ENCODE results near the gene LPAR4. TPM values are rescaled to one million over a fixed set of nuclear protein-coding genes. Genes with fewer than 3 reads are reported as not detected.

The LPAR4 gene
- total and polyA plus RNA-seq, 2 donors from 2014 or later = 0.16 TPM; not detected in 1

DNA sequence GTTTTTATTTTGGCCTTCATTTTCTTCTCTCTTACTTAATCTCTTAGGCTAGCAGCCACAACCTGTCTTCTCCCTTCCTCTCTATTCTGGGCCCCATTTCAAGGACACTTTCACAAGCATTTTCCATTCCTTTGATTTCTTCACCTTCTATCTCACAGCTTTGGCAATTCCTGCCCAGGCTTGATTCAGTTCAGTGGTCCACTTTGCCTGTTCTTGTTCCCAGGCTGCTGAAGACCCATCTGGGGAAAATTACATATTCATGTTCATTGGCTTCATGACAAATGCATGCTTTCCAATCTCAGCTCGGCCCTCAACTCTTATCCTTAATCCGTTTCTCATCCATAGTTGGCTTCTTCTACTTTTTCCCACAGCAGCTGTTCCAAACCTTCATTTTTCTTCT lies 38.7 kb upstream of the LPAR4 start:
- Histone ChIP-seq H3K4me1 (ENCODE audit: control insufficient read depth in 2 of 3, insufficient read depth in 2 of 3, low read depth in 1 of 3, low read length in 3 of 3) (no peaks in the 10 kb centered on the region), H3K27me3 (ENCODE audit: control insufficient read depth, insufficient read depth, low read length) (peaks cover 2% of the 10 kb centered on the region), H3K9ac (ENCODE audit: low read length in 3 of 3) (no peak overlapping the region), H3K9me3 (ENCODE audit: control insufficient read depth in 2 of 3, insufficient read depth in 1 of 3, low read length in 3 of 3) (no peaks in the 10 kb centered on the region), H3K27ac (ENCODE audit: low read depth in 2 of 2, low read length in 2 of 2) (no peak overlapping the region), H3K4me3 (ENCODE audit: low read length in 3 of 3) (no peak overlapping the region), H3K36me3 (ENCODE audit: control insufficient read depth in 2 of 3, insufficient read depth in 3 of 3, low read length in 3 of 3) (no peaks in the 10 kb centered on the region)
- intact Hi-C loops (cut with DNase I) = no loop called here
- TF ChIP-seq, protein P1, sequence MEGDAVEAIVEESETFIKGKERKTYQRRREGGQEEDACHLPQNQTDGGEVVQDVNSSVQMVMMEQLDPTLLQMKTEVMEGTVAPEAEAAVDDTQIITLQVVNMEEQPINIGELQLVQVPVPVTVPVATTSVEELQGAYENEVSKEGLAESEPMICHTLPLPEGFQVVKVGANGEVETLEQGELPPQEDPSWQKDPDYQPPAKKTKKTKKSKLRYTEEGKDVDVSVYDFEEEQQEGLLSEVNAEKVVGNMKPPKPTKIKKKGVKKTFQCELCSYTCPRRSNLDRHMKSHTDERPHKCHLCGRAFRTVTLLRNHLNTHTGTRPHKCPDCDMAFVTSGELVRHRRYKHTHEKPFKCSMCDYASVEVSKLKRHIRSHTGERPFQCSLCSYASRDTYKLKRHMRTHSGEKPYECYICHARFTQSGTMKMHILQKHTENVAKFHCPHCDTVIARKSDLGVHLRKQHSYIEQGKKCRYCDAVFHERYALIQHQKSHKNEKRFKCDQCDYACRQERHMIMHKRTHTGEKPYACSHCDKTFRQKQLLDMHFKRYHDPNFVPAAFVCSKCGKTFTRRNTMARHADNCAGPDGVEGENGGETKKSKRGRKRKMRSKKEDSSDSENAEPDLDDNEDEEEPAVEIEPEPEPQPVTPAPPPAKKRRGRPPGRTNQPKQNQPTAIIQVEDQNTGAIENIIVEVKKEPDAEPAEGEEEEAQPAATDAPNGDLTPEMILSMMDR (IDR thresholded peaks at IDR 0.05; ENCODE audit: borderline replicate concordance, extremely low read depth, insufficient read depth) = no peak
- FAIRE-seq = no peak
- DNase-seq = no peak

DNA sequence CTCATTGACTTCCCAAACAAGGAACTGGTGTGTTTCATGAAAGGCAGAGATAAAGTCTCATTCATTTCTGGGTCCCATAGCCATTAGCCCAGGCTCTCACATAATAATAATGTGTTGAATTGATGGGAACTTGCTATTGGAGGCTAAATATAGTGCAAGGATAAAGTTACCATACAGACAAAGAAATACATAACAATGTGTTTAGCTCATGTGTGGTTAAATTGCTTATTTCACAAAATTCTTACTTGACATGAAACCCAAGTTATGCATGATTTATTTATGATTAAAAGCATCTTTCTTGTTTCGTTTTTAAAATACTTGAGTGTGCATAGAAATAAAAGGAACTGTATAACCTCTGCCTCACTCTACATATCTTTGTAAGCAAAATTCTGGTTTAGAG lies 37.3 kb upstream of the LPAR4 start:
- Histone ChIP-seq H3K4me3 (ENCODE audit: low read length in 3 of 3) (no peak overlapping the region), H3K9ac (ENCODE audit: low read length in 3 of 3) (no peak overlapping the region), H3K4me1 (ENCODE audit: control insufficient read depth in 2 of 3, insufficient read depth in 2 of 3, low read depth in 1 of 3, low read length in 3 of 3) (no peaks in the 10 kb centered on the region), H3K36me3 (ENCODE audit: control insufficient read depth in 2 of 3, insufficient read depth in 3 of 3, low read length in 3 of 3) (no peaks in the 10 kb centered on the region), H3K27ac (ENCODE audit: low read depth in 2 of 2, low read length in 2 of 2) (no peak overlapping the region), H3K27me3 (ENCODE audit: control insufficient read depth, insufficient read depth, low read length) (peaks cover 2% of the 10 kb centered on the region), H3K9me3 (ENCODE audit: control insufficient read depth in 2 of 3, insufficient read depth in 1 of 3, low read length in 3 of 3) (no peaks in the 10 kb centered on the region)
- intact Hi-C loops (cut with DNase I) = no loop called here
- no peak for DNase-seq
- no peak for FAIRE-seq
- TF ChIP-seq, protein P1 (IDR thresholded peaks at IDR 0.05; ENCODE audit: borderline replicate concordance, extremely low read depth, insufficient read depth) = no peak

DNA sequence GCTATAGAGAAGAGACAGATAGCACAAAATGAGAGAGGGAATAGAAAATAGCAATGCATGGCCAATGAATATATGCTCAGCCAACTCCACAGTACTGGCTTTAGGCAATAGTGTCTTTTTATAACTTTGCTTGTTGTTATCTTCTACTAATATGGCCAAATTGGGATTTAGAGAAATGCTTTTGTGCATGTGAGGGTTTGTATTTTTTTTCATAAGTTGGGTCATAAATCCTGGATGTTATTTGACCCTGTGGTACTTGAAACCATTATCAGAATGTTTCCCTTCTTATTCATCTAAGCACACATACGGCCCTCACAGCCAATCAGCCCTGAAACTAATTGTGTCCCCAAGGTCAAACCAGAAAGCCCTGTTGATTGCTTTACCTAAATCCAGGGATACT lies 35.2 kb upstream of the LPAR4 start:
- no peak for DNase-seq
- Histone ChIP-seq H3K36me3 (ENCODE audit: control insufficient read depth in 2 of 3, insufficient read depth in 3 of 3, low read length in 3 of 3) (no peaks in the 10 kb centered on the region), H3K9me3 (ENCODE audit: control insufficient read depth in 2 of 3, insufficient read depth in 1 of 3, low read length in 3 of 3) (no peaks in the 10 kb centered on the region), H3K4me1 (ENCODE audit: control insufficient read depth in 2 of 3, insufficient read depth in 2 of 3, low read depth in 1 of 3, low read length in 3 of 3) (no peaks in the 10 kb centered on the region), H3K27ac (ENCODE audit: low read depth in 2 of 2, low read length in 2 of 2) (no peak overlapping the region), H3K9ac (ENCODE audit: low read length in 3 of 3) (no peak overlapping the region), H3K4me3 (ENCODE audit: low read length in 3 of 3) (no peak overlapping the region), H3K27me3 (ENCODE audit: control insufficient read depth, insufficient read depth, low read length) (peaks cover 2% of the 10 kb centered on the region)
- no peak for FAIRE-seq
- TF ChIP-seq, protein P1 (IDR thresholded peaks at IDR 0.05; ENCODE audit: borderline replicate concordance, extremely low read depth, insufficient read depth) = no peak
- intact Hi-C loops (cut with DNase I) = no loop called here

- Histone ChIP-seq H3K4me1 (ENCODE audit: control insufficient read depth in 2 of 3, insufficient read depth in 2 of 3, low read depth in 1 of 3, low read length in 3 of 3) (no peaks in the 10 kb centered on the region), H3K9me3 (ENCODE audit: control insufficient read depth in 2 of 3, insufficient read depth in 1 of 3, low read length in 3 of 3) (no peaks in the 10 kb centered on the region), H3K36me3 (ENCODE audit: control insufficient read depth in 2 of 3, insufficient read depth in 3 of 3, low read length in 3 of 3) (no peaks in the 10 kb centered on the region), H3K9ac (ENCODE audit: low read length in 3 of 3) (no peak overlapping the region), H3K27me3 (ENCODE audit: control insufficient read depth, insufficient read depth, low read length) (no peaks in the 10 kb centered on the region), H3K4me3 (ENCODE audit: low read length in 3 of 3) (no peak overlapping the region), H3K27ac (ENCODE audit: low read depth in 2 of 2, low read length in 2 of 2) (no peak overlapping the region)
- intact Hi-C loops (cut with DNase I) = no loop called here
- DNase-seq (no peak), FAIRE-seq (no peak)
- TF ChIP-seq, protein P1 (IDR thresholded peaks at IDR 0.05; ENCODE audit: borderline replicate concordance, extremely low read depth, insufficient read depth) = no peak
These were observed 22.2 kb upstream of the LPAR4 start for GRCh38 chrX:78725287-78725686.
